MM.1S (cell line): ENCODE data around the gene APPBP2.

ENCODE experiments used
- DNase-seq: peaks from one replicate; pipeline ENCODE4 v3.0.0-alpha.2; 2015
- H2AFZ ChIP-seq: fragments of 300-600 bp; sonication (generic); 2 replicates; pipeline ENCODE4 v1.6.0; 2016; ENCODE audit warnings: antibody characterized with exemption, low read length
- H3F3A ChIP-seq: fragments of 300-600 bp; sonication (generic); 2 replicates; pipeline ENCODE4 v1.6.1; 2016; ENCODE audit warnings: mild to moderate bottlenecking, antibody characterized with exemption, low read length, moderate library complexity, mixed read lengths; ENCODE audit not compliant: insufficient read depth
- H3K27ac ChIP-seq: fragments of 300-600 bp; sonication (generic); 2 replicates; pipeline ENCODE4 v1.5.1; 2016; ENCODE audit warnings: mild to moderate bottlenecking, low read length
- H3K27me3 ChIP-seq: fragments of 300-600 bp; sonication (generic); replicated peaks from 2 replicates; pipeline ENCODE4 v1.6.0; 2016; ENCODE audit warnings: low read length; ENCODE audit not compliant: insufficient read depth
- H3K36me3 ChIP-seq: fragments of 300-600 bp; sonication (generic); replicated peaks from 2 replicates; pipeline ENCODE4 v1.6.1; 2016; ENCODE audit warnings: mild to moderate bottlenecking, low read length, mixed read lengths; ENCODE audit not compliant: insufficient read depth
- H3K4me1 ChIP-seq: fragments of 300-600 bp; sonication (generic); 2 replicates; pipeline ENCODE4 v1.6.1; 2016; ENCODE audit warnings: low read length, mixed read lengths
- H3K4me2 ChIP-seq: fragments of 300-600 bp; sonication (generic); 2 replicates; pipeline ENCODE4 v1.6.0; 2016; ENCODE audit warnings: low read depth, low read length
- H3K4me3 ChIP-seq: fragments of 300-600 bp; sonication (generic); 2 replicates; pipeline ENCODE4 v1.5.1; 2016; ENCODE audit warnings: low read length, mixed read lengths
- H3K79me2 ChIP-seq: fragments of 300-600 bp; sonication (generic); 2 replicates; pipeline ENCODE4 v1.6.1; 2016; ENCODE audit warnings: mixed run types, low read length, mixed read lengths
- H3K9ac ChIP-seq: fragments of 300-600 bp; sonication (generic); 2 replicates; pipeline ENCODE4 v1.6.1; 2016; ENCODE audit warnings: low read length, mixed read lengths
- H3K9me2 ChIP-seq: fragments of 300-600 bp; sonication (generic); replicated peaks from 2 replicates; pipeline ENCODE4 v1.6.1; 2016; ENCODE audit warnings: mild to moderate bottlenecking, low read length, mixed read lengths; ENCODE audit not compliant: insufficient read depth
- H3K9me3 ChIP-seq: fragments of 300-600 bp; sonication (generic); replicated peaks from 2 replicates; pipeline ENCODE4 v1.6.1; 2016; ENCODE audit warnings: mild to moderate bottlenecking, low read length, mixed read lengths; ENCODE audit not compliant: insufficient read depth
- H4K20me1 ChIP-seq: fragments of 300-600 bp; sonication (generic); 2 replicates; pipeline ENCODE4 v1.6.1; 2016; ENCODE audit warnings: mild to moderate bottlenecking, low read length, moderate library complexity, mixed read lengths; ENCODE audit not compliant: insufficient read depth
- CTCF ChIP-seq: fragments of 300-600 bp; sonication (generic); IDR thresholded peaks from 2 replicates; pipeline ENCODE4 v1.5.1; 2016; ENCODE audit warnings: antibody characterized with exemption, low read length, mixed read lengths
- EZH2 ChIP-seq: fragments of 300-600 bp; sonication (generic); optimal IDR thresholded peaks from 2 replicates; pipeline ENCODE3; 2017; ENCODE audit warnings: low read depth, mild to moderate bottlenecking, antibody characterized with exemption, low read length, mixed read lengths
- EZH2phosphoT487 ChIP-seq: fragments of 300-600 bp; sonication (generic); IDR thresholded peaks from 2 replicates; pipeline ENCODE4 v1.6.1; 2018; ENCODE audit warnings: antibody characterized with exemption, low read length

APPBP2 gene

GRCh38 chr17:60416368-60416925, 109.6 kb downstream of the APPBP2 start:
- Histone ChIP-seq H2AFZ (no peak overlapping the region), H3K9me3 (no peaks in the 10 kb centered on the region), H3K27ac (no peak overlapping the region), H3F3A (no peaks in the 10 kb centered on the region), H3K9me2 (no peaks in the 10 kb centered on the region), H3K79me2 (no peaks in the 10 kb centered on the region), H3K4me1 (no peaks in the 10 kb centered on the region), H3K9ac (no peak overlapping the region), H3K4me3 (no peak overlapping the region), H3K27me3 (no peaks in the 10 kb centered on the region), H3K4me2 (no peak overlapping the region), H4K20me1 (no peaks in the 10 kb centered on the region), H3K36me3 (no peaks in the 10 kb centered on the region)
- TF ChIP-seq EZH2 (no peak), CTCF (no peak), EZH2phosphoT487 (no peak)
- no peak for DNase-seq

- Histone ChIP-seq H3K4me2 (no peak overlapping the region), H4K20me1 (no peaks in the 10 kb centered on the region), H2AFZ (no peak overlapping the region), H3K27me3 (no peaks in the 10 kb centered on the region), H3K4me3 (no peak overlapping the region), H3K27ac (no peak overlapping the region), H3K9me2 (no peaks in the 10 kb centered on the region), H3K9me3 (no peaks in the 10 kb centered on the region), H3F3A (no peaks in the 10 kb centered on the region), H3K9ac (no peak overlapping the region), H3K4me1 (no peaks in the 10 kb centered on the region), H3K36me3 (no peaks in the 10 kb centered on the region), H3K79me2 (no peaks in the 10 kb centered on the region)
- TF ChIP-seq EZH2, result no peak
- TF ChIP-seq EZH2phosphoT487, result no peak
- no peak for TF ChIP-seq CTCF
- no peak for DNase-seq
Measured at GRCh38 chr17:60415146-60415545, 110.9 kb downstream of the APPBP2 start.

GRCh38 chr17:60412701-60413100, 113.3 kb downstream of the APPBP2 start:
- Histone ChIP-seq H3F3A (no peaks in the 10 kb centered on the region), H3K4me2 (no peak overlapping the region), H3K9ac (no peak overlapping the region), H2AFZ (no peak overlapping the region), H4K20me1 (no peaks in the 10 kb centered on the region), H3K27me3 (no peaks in the 10 kb centered on the region), H3K9me3 (no peaks in the 10 kb centered on the region), H3K36me3 (no peaks in the 10 kb centered on the region), H3K79me2 (no peaks in the 10 kb centered on the region), H3K9me2 (no peaks in the 10 kb centered on the region), H3K4me3 (no peak overlapping the region), H3K27ac (no peak overlapping the region), H3K4me1 (no peaks in the 10 kb centered on the region)
- no peak for DNase-seq
- TF ChIP-seq EZH2, result no peak
- no peak for TF ChIP-seq EZH2phosphoT487
- TF ChIP-seq CTCF, result no peak
